ENCODE data around the gene TTC16.
A peak's percentile ranks its signal among the peaks of the same experiment; 100 is the strongest.
"Not testable (repeated sequence)": the region's sequence is repeated elsewhere in the genome, so short reads cannot be mapped to it uniquely, and the experiment has no call there.

The TTC16 gene

GRCh38 chr9:127753622-127754021 is 37.7 kb downstream of the TTC16 start:
- CTCF ChIA-PET = no interaction called here
- Mint-ChIP-seq H3K27ac (no peak overlapping the region), H3K4me1 (no peaks in the 10 kb centered on the region), H3K4me3 (no peak overlapping the region), H3K9me3 (no peaks in the 10 kb centered on the region), H3K27me3 (no peaks in the 10 kb centered on the region), H3K36me3 (peaks cover 30% of the 10 kb centered on the region)
- no peak for DNase-seq

DNA sequence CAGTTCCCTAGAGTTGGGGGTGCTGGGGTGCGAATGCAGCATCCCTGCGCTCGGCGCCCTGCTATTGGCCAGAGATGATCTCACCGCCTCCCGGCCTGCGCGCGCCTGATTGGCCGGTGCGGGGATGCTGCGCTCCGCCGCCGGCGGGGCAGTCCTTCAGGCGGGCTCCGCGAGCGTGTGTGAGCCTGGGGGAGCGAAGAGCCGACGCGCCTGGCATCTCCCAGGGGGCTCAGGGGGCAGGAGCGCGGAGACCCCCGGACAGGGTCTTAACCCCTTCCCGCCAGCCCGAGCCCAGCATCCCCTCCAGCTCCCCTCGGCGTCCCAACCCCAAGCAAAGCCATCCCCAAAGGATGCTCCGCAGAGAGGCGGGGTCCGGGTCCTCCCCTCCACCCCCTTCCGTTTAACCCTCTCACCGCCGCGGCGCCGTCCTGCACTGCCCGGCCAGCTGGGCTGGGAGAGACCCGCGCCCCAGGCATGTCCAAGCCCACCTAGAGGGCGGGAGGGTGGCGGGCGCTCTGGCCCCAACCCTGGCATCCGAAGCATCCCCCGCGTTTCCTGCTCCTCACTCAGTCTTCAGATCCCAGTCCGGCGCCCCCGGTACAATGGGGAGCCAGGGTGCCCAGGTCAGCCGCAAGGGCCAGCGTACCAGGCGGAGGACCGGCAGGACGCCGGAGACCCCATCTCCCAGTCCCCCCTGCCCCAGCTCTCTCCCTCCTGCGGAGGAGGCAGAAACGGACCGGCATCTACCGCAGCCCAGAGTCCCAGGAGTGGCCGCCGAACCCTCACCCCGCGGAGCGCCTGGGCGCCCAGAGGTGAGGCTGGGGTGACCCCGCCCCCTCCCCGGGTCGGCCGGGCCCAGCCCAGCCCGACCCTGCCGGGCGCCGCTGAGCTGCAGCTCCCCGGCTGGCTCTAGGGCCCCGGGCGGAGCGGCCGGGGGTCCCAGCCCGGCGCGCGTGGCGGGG is 38.5 kb downstream of the TTC16 start:
- H3K4me1 Mint-ChIP-seq = no peaks in the 10 kb centered on the region
- H3K36me3 Mint-ChIP-seq = peaks cover 29% of the 10 kb centered on the region
- no peak overlapping the region for H3K27ac Mint-ChIP-seq
- no peak overlapping the region for H3K4me3 Mint-ChIP-seq
- H3K27me3 Mint-ChIP-seq = no peaks in the 10 kb centered on the region
- CTCF ChIA-PET = no interaction called here
- H3K9me3 Mint-ChIP-seq = no peaks in the 10 kb centered on the region
- DNase-seq = no peak

GRCh38 chr9:127755061-127756060 is 39.5 kb downstream of the TTC16 start:
- Mint-ChIP-seq H3K27me3 (no peaks in the 10 kb centered on the region), H3K36me3 (peaks cover 27% of the 10 kb centered on the region), H3K9me3 (no peaks in the 10 kb centered on the region), H3K4me3 (no peak overlapping the region), H3K4me1 (no peaks in the 10 kb centered on the region), H3K27ac (no peak overlapping the region)
- CTCF ChIA-PET = no interaction called here
- DNase-seq = no peak

DNA sequence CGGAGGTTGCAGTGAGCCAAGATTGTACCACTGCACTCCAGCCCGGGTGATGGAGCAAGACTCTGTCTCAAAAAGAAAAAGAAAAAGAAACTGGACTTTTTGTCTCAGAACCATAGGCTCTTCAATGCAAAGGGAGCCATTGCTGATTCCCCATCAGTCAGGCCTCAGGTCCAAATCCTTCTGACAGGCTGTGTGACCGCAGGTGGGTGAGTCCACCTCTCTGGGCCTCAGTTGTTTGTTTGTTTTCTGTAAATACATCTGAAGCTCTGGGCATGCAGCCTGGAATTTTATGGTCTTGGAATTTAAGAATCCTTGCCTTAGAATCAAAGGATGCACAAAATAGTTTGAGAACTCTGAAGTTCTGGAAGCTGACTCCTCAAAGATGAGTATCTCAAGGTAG is 40.4 kb downstream of the TTC16 start:
- CTCF ChIA-PET = interaction anchor here (0.6 to 2.1 kb wide), 3 partner anchors 21 to 114 kb away, joined by 3 to 8 read pairs (median 7); no protein-coding TSS in a partner anchor

GRCh38 chr9:127756776-127757175 is 40.9 kb downstream of the TTC16 start:
- not testable (repeated sequence) for DNase-seq, H3K4me3 Mint-ChIP-seq, H3K4me1 Mint-ChIP-seq, H3K27ac Mint-ChIP-seq, H3K9me3 Mint-ChIP-seq, H3K27me3 Mint-ChIP-seq
- H3K36me3 Mint-ChIP-seq = peaks cover 19% of the 10 kb centered on the region
- CTCF ChIA-PET = interaction anchor here (0.6 to 2.1 kb wide), 3 partner anchors 22 to 113 kb away, joined by 3 to 8 read pairs (median 7); no protein-coding TSS in a partner anchor

More for the DNA sequence above, 40.4 kb downstream of the TTC16 start:
- Mint-ChIP-seq H3K27me3 (no peaks in the 10 kb centered on the region), H3K36me3 (peaks cover 24% of the 10 kb centered on the region), H3K4me1 (no peaks in the 10 kb centered on the region), H3K9me3 (no peaks in the 10 kb centered on the region), H3K27ac (no peak overlapping the region), H3K4me3 (no peak overlapping the region)
- DNase-seq = no peak

DNA sequence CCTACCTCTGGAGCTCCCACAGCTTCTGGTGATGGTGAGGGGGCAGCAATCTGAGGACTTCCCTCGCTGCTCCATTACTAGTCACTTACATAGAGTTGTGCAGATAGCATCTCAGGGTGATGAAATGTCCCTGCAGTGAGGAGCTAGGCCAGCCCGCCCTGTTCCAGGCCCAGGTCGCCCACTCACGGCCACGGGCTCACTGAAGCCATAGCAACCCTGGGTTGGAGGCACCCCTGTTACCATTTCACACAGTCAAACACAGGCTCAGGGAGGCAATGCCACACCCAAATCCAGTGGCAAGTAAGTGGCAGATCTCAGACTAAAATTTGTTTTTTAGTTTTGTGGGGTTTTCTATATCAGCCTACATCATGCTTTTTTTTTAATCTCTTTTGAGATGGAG is 43.0 kb downstream of the TTC16 start:
- Mint-ChIP-seq H3K4me1 (peaks cover 14% of the 10 kb centered on the region), H3K36me3 (peaks cover 35% of the 10 kb centered on the region), H3K4me3 (no peak overlapping the region), H3K27me3 (no peaks in the 10 kb centered on the region), H3K27ac (peak overlapping the region; percentile 20), H3K9me3 (no peaks in the 10 kb centered on the region)
- CTCF ChIA-PET = interaction anchor here (1.0 kb wide), 1 partner anchor 12 kb away, joined by 3 read pairs; no protein-coding TSS in a partner anchor
- DNase-seq = no peak

GRCh38 chr9:127761061-127761460 is 45.2 kb downstream of the TTC16 start:
- no peaks in the 10 kb centered on the region for H3K9me3 Mint-ChIP-seq

GRCh38 chr9:127761491-127761956 is 45.6 kb downstream of the TTC16 start:
- Mint-ChIP-seq H3K36me3 (peaks cover 56% of the 10 kb centered on the region), H3K27me3 (no peaks in the 10 kb centered on the region), H3K27ac (peak overlapping the region; percentile 33), H3K9me3 (no peaks in the 10 kb centered on the region), H3K4me1 (peaks cover 34% of the 10 kb centered on the region), H3K4me3 (no peak overlapping the region)
- DNase-seq = no peak
- CTCF ChIA-PET = interaction anchor here (1.0 kb wide), 1 partner anchor 23 kb away, joined by 3 read pairs; no protein-coding TSS in a partner anchor

More at GRCh38 chr9:127761061-127761460, 45.2 kb downstream of the TTC16 start:
- CTCF ChIA-PET = interaction anchor here (1.0 kb wide), 1 partner anchor 24 kb away, joined by 3 read pairs; no protein-coding TSS in a partner anchor
- no peaks in the 10 kb centered on the region for H3K27me3 Mint-ChIP-seq
- H3K36me3 Mint-ChIP-seq = peaks cover 52% of the 10 kb centered on the region
- H3K27ac Mint-ChIP-seq = no peak overlapping the region
- H3K4me3 Mint-ChIP-seq = no peak overlapping the region
- peaks cover 29% of the 10 kb centered on the region for H3K4me1 Mint-ChIP-seq
- no peak for DNase-seq

- H3K27me3 Mint-ChIP-seq = no peaks in the 10 kb centered on the region
- peaks cover 41% of the 10 kb centered on the region for H3K4me1 Mint-ChIP-seq
- no peaks in the 10 kb centered on the region for H3K9me3 Mint-ChIP-seq
- peak overlapping the region; percentile 42 for H3K27ac Mint-ChIP-seq
- no peak overlapping the region for H3K4me3 Mint-ChIP-seq
- DNase-seq = no peak
- CTCF ChIA-PET = no interaction called here
- peaks cover 61% of the 10 kb centered on the region for H3K36me3 Mint-ChIP-seq
Measured at GRCh38 chr9:127762111-127762676, 46.3 kb downstream of the TTC16 start.

DNA sequence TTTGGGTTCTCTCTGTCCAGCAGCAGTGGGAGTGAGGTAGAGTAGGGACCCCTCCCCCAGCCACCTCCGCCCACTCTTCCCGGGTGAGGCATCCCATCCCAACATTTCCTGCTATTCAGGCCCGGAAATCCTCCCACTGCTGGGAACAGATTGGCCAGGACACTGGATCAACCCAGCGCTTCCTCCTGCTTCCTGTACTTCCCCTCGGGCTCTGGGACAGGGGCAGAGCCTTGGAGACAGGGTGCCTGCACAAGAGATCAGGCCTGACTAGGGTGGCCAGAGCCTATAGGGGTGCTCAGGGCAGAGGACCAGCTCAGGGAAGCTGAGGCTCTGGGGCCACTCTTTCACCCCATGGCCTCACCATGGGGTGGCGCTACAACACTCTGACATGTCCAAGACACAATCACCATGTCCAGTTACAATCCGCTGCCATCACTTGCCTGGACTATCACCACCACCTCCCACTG is 48.1 kb downstream of the TTC16 start:
- H3K4me3 Mint-ChIP-seq = no peak overlapping the region
- no peaks in the 10 kb centered on the region for H3K9me3 Mint-ChIP-seq
- H3K27me3 Mint-ChIP-seq = no peaks in the 10 kb centered on the region
- peaks cover 58% of the 10 kb centered on the region for H3K4me1 Mint-ChIP-seq
- peaks cover 64% of the 10 kb centered on the region for H3K36me3 Mint-ChIP-seq
- CTCF ChIA-PET = interaction anchor here (0.6 to 1.7 kb wide), 10 partner anchors 10 to 916 kb away, joined by 3 to 8 read pairs (median 4); partner anchors contain the start of gene TOR2A
- peak overlapping the region; percentile 73 for H3K27ac Mint-ChIP-seq
- DNase-seq = no peak

GRCh38 chr9:127765418-127765817 is 49.5 kb downstream of the TTC16 start:
- H3K27ac Mint-ChIP-seq = no peak overlapping the region
- no peaks in the 10 kb centered on the region for H3K9me3 Mint-ChIP-seq
- CTCF ChIA-PET = interaction anchor here (0.7 to 3.4 kb wide), 5 partner anchors 18 to 180 kb away, joined by 3 to 15 read pairs (median 3); partner anchors contain the start of gene TOR2A
- DNase-seq = no peak
- H3K4me3 Mint-ChIP-seq = no peak overlapping the region
- no peaks in the 10 kb centered on the region for H3K27me3 Mint-ChIP-seq
- H3K4me1 Mint-ChIP-seq = peaks cover 71% of the 10 kb centered on the region
- H3K36me3 Mint-ChIP-seq = peaks cover 71% of the 10 kb centered on the region

GRCh38 chr9:127767410-127767809 is 51.5 kb downstream of the TTC16 start:
- Mint-ChIP-seq H3K9me3 (no peaks in the 10 kb centered on the region), H3K27ac (peak overlapping the region; percentile 88), H3K27me3 (no peaks in the 10 kb centered on the region), H3K4me3 (peak overlapping the region; percentile 51), H3K36me3 (peaks cover 78% of the 10 kb centered on the region), H3K4me1 (peaks cover 90% of the 10 kb centered on the region)
- CTCF ChIA-PET = interaction anchor here (1.4 to 4.6 kb wide), 5 partner anchors 12 to 154 kb away, joined by 7 to 20 read pairs (median 9); partner anchors contain the start of genes SH2D3C and TOR2A
- DNase-seq = peak; percentile 44

- Mint-ChIP-seq H3K4me3 (no peak overlapping the region), H3K36me3 (peaks cover 76% of the 10 kb centered on the region)
Measured at GRCh38 chr9:127767909-127768331, 52.0 kb downstream of the TTC16 start.

More at GRCh38 chr9:127767909-127768331, 52.0 kb downstream of the TTC16 start:
- Mint-ChIP-seq H3K4me1 (peaks cover 90% of the 10 kb centered on the region), H3K27me3 (no peaks in the 10 kb centered on the region), H3K27ac (peak overlapping the region; percentile 88), H3K9me3 (no peaks in the 10 kb centered on the region)
- DNase-seq = no peak
- CTCF ChIA-PET = interaction anchor here (1.4 to 4.6 kb wide), 4 partner anchors 11 to 102 kb away, joined by 7 to 20 read pairs (median 12); partner anchors contain the start of genes SH2D3C and TOR2A

All from activated naive CD4-positive, alpha-beta T cell treated with anti-CD3 and anti-CD28 coated beads, Interleukin-2, amount 10 ng/mL, durations not matched to agents 7 days and 5 days (primary cell).